IMR-90 (cell line): ENCODE measurements around the gene STK40.

ENCODE experiments used
- BHLHE40 ChIP-seq: fragments of 150-350 bp; IDR thresholded peaks from 2 replicates; pipeline ENCODE4 v1.6.1; 2016; ENCODE audit warnings: mild to moderate bottlenecking, low read depth, low read length
- CTCF ChIP-seq: conservative IDR thresholded peaks from 2 replicates; pipeline ENCODE4 v1.5.1; 2012; ENCODE audit warnings: mild to moderate bottlenecking, low read depth, low read length, improper control_type of control experiment
- ELK1 ChIP-seq: fragments of 150-350 bp; IDR thresholded peaks from 2 replicates; pipeline ENCODE4 v1.6.1; 2016; ENCODE audit warnings: low read depth, mild to moderate bottlenecking, low read length, moderate library complexity, borderline replicate concordance
- FOS ChIP-seq: fragments of 150-350 bp; IDR thresholded peaks from 2 replicates; pipeline ENCODE4 v1.6.1; 2016; ENCODE audit warnings: low read depth, low read length
- MAZ ChIP-seq: IDR thresholded peaks from 2 replicates; pipeline ENCODE4 v1.6.1; 2012; ENCODE audit warnings: low read depth, mild to moderate bottlenecking, low read length, improper control_type of control experiment, moderate library complexity, borderline replicate concordance
- MXI1 ChIP-seq: IDR thresholded peaks from 2 replicates; pipeline ENCODE4 v1.6.1; 2012; ENCODE audit warnings: low read depth, mild to moderate bottlenecking, low read length, moderate library complexity, borderline replicate concordance
- POLR2A ChIP-seq: IDR thresholded peaks from 2 replicates; pipeline ENCODE4 v1.6.1; 2012; ENCODE audit warnings: mild to moderate bottlenecking, low read depth, low read length
- RCOR1 ChIP-seq: IDR thresholded peaks from 2 replicates; pipeline ENCODE4 v1.6.1; 2012; ENCODE audit warnings: mild to moderate bottlenecking, low read length, improper control_type of control experiment; ENCODE audit not compliant: insufficient replicate concordance
- RFX5 ChIP-seq: IDR thresholded peaks from 2 replicates; pipeline ENCODE4 v1.8.0; 2012; ENCODE audit warnings: low read depth, mild to moderate bottlenecking, low read length, moderate library complexity
- SMC3 ChIP-seq: fragments of 150-350 bp; IDR thresholded peaks from 2 replicates; pipeline ENCODE4 v1.6.1; 2016; ENCODE audit warnings: low read depth, mild to moderate bottlenecking, antibody characterized with exemption, low read length, moderate library complexity
- USF2 ChIP-seq: fragments of 150-350 bp; IDR thresholded peaks from 2 replicates; pipeline ENCODE4 v1.6.1; 2017; ENCODE audit warnings: mild to moderate bottlenecking, antibody characterized with exemption, low read length, low read depth

DNA sequence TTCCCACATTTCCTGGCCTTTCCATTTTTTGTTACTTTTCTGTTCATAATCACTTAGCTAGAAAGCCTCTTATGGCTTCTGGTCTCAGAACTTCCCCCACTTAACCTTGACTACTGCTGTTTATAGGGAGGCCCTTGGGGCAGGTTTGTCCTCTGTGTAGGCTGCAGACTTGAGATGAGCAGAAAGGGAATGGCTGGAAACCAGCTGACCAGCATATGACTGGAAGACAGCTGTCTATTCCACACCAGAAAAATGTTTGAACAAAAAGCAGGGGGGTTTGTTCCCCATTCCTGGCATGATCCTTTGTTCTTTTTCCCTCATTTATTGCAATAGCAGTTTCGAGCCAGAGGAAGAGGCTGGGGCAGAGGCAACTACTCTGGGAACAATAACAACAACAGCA lies 84.5 kb downstream of the STK40 start:
- TF ChIP-seq CTCF (no peak), RCOR1 (no peak), SMC3 (no peak), MXI1 (no peak), RFX5 (no peak), MAZ (no peak), FOS (no peak), POLR2A (no peak), ELK1 (no peak), BHLHE40 (no peak), USF2 (no peak)
